HL-60 (cell line): ENCODE measurements around the gene LY6G6D.

Experiments used
- DNase-seq, 2 experiments: peaks; one replicate each; pipeline ENCODE4 v3.0.0-alpha.2; 2010 to 2020; ENCODE audit warnings: low read depth in 1 of 2, low spot score in 1 of 2
- H3K27ac ChIP-seq: fragments of 250-450 bp; sonication (Bioruptor Pico); replicated peaks from 2 replicates; pipeline ENCODE4 v1.5.1; 2020; ENCODE audit warnings: mild to moderate bottlenecking, moderate library complexity
- H3K27me3 ChIP-seq: fragments of 250-450 bp; sonication (Bioruptor Pico); 2 replicates; pipeline ENCODE4 v1.5.1; 2021; ENCODE audit warnings: mild to moderate bottlenecking, moderate library complexity; ENCODE audit not compliant: insufficient read depth, poor library complexity, severe bottlenecking
- H3K4me3 ChIP-seq: replicated peaks from 2 replicates; pipeline ENCODE4 v1.5.1; 2011; ENCODE audit warnings: mild to moderate bottlenecking, control low read depth, low read length; ENCODE audit not compliant: insufficient read depth
- GABPA ChIP-seq: IDR thresholded peaks from 2 replicates; pipeline ENCODE4 v1.6.1; 2012; ENCODE audit warnings: low read depth
- POLR2AphosphoS5 ChIP-seq: IDR thresholded peaks from 2 replicates; pipeline ENCODE4 v1.6.1; 2012; ENCODE audit warnings: low read depth
- SPI1 ChIP-seq: IDR thresholded peaks from 2 replicates; pipeline ENCODE4 v1.6.1; 2012; ENCODE audit warnings: low read depth, mild to moderate bottlenecking, borderline replicate concordance
- TF ChIP-seq, protein P1 (sequence below): IDR thresholded peaks from 2 replicates; pipeline ENCODE4 v1.6.1; 2012; ENCODE audit warnings: low read depth; ENCODE audit not compliant: insufficient replicate concordance
- TF ChIP-seq, protein P2 (sequence below): IDR thresholded peaks from one replicate; pipeline ENCODE4 v1.5.1; 2011; ENCODE audit warnings: low read length, control low read depth, inconsistent platforms; ENCODE audit not compliant: insufficient read depth

LY6G6D gene

DNA sequence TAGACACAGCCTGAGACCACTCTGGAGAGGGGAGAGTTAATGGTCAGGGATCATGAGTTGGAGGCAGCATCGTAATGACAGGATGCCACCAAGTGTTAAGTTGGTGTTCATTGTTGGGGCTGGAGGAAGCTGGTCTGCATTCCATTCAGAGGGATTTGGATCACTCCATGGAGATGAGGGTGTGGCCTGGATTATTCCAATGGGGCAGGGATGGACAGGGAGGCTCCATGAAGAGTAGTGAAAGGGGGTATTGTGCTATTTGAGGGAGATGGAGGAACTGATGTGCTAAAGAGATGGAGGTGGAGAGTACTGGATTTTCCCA is 48.4 kb downstream of the LY6G6D start:
- no peak overlapping the region for H3K4me3 ChIP-seq
- H3K27me3 ChIP-seq = no peaks in the 10 kb centered on the region
- no peak for DNase-seq
- TF ChIP-seq, protein P1, sequence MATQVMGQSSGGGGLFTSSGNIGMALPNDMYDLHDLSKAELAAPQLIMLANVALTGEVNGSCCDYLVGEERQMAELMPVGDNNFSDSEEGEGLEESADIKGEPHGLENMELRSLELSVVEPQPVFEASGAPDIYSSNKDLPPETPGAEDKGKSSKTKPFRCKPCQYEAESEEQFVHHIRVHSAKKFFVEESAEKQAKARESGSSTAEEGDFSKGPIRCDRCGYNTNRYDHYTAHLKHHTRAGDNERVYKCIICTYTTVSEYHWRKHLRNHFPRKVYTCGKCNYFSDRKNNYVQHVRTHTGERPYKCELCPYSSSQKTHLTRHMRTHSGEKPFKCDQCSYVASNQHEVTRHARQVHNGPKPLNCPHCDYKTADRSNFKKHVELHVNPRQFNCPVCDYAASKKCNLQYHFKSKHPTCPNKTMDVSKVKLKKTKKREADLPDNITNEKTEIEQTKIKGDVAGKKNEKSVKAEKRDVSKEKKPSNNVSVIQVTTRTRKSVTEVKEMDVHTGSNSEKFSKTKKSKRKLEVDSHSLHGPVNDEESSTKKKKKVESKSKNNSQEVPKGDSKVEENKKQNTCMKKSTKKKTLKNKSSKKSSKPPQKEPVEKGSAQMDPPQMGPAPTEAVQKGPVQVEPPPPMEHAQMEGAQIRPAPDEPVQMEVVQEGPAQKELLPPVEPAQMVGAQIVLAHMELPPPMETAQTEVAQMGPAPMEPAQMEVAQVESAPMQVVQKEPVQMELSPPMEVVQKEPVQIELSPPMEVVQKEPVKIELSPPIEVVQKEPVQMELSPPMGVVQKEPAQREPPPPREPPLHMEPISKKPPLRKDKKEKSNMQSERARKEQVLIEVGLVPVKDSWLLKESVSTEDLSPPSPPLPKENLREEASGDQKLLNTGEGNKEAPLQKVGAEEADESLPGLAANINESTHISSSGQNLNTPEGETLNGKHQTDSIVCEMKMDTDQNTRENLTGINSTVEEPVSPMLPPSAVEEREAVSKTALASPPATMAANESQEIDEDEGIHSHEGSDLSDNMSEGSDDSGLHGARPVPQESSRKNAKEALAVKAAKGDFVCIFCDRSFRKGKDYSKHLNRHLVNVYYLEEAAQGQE = no peak
- TF ChIP-seq GABPA (no peak), POLR2AphosphoS5 (no peak), SPI1 (no peak)
- TF ChIP-seq, protein P2, sequence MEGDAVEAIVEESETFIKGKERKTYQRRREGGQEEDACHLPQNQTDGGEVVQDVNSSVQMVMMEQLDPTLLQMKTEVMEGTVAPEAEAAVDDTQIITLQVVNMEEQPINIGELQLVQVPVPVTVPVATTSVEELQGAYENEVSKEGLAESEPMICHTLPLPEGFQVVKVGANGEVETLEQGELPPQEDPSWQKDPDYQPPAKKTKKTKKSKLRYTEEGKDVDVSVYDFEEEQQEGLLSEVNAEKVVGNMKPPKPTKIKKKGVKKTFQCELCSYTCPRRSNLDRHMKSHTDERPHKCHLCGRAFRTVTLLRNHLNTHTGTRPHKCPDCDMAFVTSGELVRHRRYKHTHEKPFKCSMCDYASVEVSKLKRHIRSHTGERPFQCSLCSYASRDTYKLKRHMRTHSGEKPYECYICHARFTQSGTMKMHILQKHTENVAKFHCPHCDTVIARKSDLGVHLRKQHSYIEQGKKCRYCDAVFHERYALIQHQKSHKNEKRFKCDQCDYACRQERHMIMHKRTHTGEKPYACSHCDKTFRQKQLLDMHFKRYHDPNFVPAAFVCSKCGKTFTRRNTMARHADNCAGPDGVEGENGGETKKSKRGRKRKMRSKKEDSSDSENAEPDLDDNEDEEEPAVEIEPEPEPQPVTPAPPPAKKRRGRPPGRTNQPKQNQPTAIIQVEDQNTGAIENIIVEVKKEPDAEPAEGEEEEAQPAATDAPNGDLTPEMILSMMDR = no peak
- no peak overlapping the region for H3K27ac ChIP-seq

DNA sequence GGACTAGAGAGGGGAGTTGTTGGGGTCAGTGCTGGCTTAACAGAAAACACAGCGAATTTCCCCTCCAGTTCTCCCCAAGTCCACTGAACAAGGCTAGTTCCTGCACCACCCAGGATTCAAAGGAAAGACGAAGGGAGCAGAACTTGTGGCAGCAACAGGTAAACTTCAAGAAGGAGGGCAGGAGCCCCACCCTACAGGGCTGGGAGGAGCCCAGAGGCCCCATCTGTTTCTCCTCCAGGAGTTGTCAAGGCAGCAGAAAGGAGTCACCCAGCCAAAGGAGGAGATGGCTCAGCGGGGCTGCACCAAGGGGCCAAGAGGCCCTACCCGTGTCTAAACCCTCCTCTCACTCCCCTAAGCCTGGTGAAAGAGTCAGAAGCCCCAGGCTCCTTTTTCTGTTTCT is 49.0 kb downstream of the LY6G6D start:
- H3K4me3 ChIP-seq = no peak overlapping the region
- no peaks in the 10 kb centered on the region for H3K27me3 ChIP-seq
- DNase-seq = no peak
- H3K27ac ChIP-seq = no peak overlapping the region
- TF ChIP-seq, protein P1 = no peak
- no peak for TF ChIP-seq GABPA
- TF ChIP-seq, protein P2 = no peak
- TF ChIP-seq POLR2AphosphoS5 = no peak
- TF ChIP-seq SPI1 = no peak

DNA sequence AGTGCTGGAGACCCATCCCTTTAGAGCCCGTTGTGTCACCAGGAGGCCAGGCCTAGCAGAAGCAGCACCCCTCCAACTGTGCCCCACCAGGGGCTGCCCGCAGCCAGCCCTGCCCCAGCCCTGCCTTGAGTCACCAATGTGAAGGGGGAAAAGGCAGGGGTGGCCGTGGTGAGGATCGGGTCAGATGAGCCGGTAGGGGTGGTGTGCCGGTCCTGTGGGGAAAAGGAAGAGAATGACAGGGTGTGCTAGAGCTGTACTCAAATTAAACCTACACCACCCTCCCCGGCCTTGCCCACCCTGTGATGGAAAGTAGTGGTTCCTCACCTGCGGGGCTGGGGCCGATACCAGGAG is 50.4 kb downstream of the LY6G6D start:
- H3K4me3 ChIP-seq = no peak overlapping the region
- TF ChIP-seq, protein P2 = no peak
- TF ChIP-seq, protein P1 = no peak
- TF ChIP-seq SPI1 (no peak), POLR2AphosphoS5 (no peak), GABPA (no peak)
- DNase-seq = no peak
- H3K27me3 ChIP-seq = no peaks in the 10 kb centered on the region
- no peak overlapping the region for H3K27ac ChIP-seq
